GM18873 (cell line): Measurements from ENCODE around the gene ATG4B.

Source experiments
- ATAC-seq: cut with Tn5 transposase; IDR thresholded peaks from one replicate; pipeline ENCODE4 v1.9.1; 2021; ENCODE audit warnings: mild to moderate bottlenecking, moderate library complexity, moderate number of reproducible peaks; ENCODE audit not compliant: unreplicated experiment, low FRiP score

Gene ATG4B

GRCh38 chr2:241680827-241681599 is 43.5 kb downstream of the ATG4B start:
- no peak for ATAC-seq

GRCh38 chr2:241686324-241686649 is 48.8 kb downstream of the ATG4B start:
- ATAC-seq, result no peak

GRCh38 chr2:241686650-241687425 is 49.3 kb downstream of the ATG4B start, which contains the start of gene DTYMK:
DTYMK (minus strand) TSS chr2:241686815; CDS start chr2:241686783, 32 bp downstream.
- peak; percentile 90 for ATAC-seq

- no peak for ATAC-seq
Observed at GRCh38 chr2:241689306-241689705, 51.8 kb downstream of the ATG4B start.

- ATAC-seq, result no peak
Observed at GRCh38 chr2:241690202-241690717, 52.8 kb downstream of the ATG4B start.

- no peak for ATAC-seq
Observed at GRCh38 chr2:241692448-241692847, 55.0 kb downstream of the ATG4B start.

- no peak for ATAC-seq
Observed at GRCh38 chr2:241695651-241696050, 58.2 kb downstream of the ATG4B start.

- ATAC-seq, result no peak
Observed at GRCh38 chr2:241701149-241701398, 63.6 kb downstream of the ATG4B start.

- ATAC-seq, result peak; percentile 38
Observed at GRCh38 chr2:241701399-241702154, 64.1 kb downstream of the ATG4B start, which contains the start of gene ING5. ING5 (plus strand) TSS chr2:241702039; CDS start chr2:241702066, 27 bp downstream.

- peak; percentile 78 for ATAC-seq
Observed at GRCh38 chr2:241702155-241703031, 64.9 kb downstream of the ATG4B start.

- ATAC-seq, result no peak
Observed at GRCh38 chr2:241703032-241703604, 65.6 kb downstream of the ATG4B start.

- no peak for ATAC-seq
Observed at GRCh38 chr2:241706537-241706936, 69.0 kb downstream of the ATG4B start.

- ATAC-seq, result no peak
Observed at GRCh38 chr2:241708879-241709278, 71.4 kb downstream of the ATG4B start.

GRCh38 chr2:241719093-241719492 is 81.6 kb downstream of the ATG4B start:
- ATAC-seq, result no peak

GRCh38 chr2:241720099-241720498 is 82.6 kb downstream of the ATG4B start:
- no peak for ATAC-seq

GRCh38 chr2:241720560-241720959 is 83.1 kb downstream of the ATG4B start:
- ATAC-seq, result no peak

- no peak for ATAC-seq
Observed at GRCh38 chr2:241721852-241722251, 84.4 kb downstream of the ATG4B start.

- ATAC-seq, result no peak
Observed at GRCh38 chr2:241722896-241723454, 85.5 kb downstream of the ATG4B start.
